ENCODE results near the gene ASNSD1. TPM values are rescaled to one million over a fixed set of nuclear protein-coding genes. Genes with fewer than 3 reads are reported as not detected.

Gene ASNSD1
- total and polyA plus RNA-seq, 2 experiments from 2014 or later, result 38.4 to 49.7 TPM

- H3K27me3 ChIP-seq (ENCODE audit: insufficient read depth), result no peaks in the 10 kb centered on the region
- peak overlapping the region; percentile 16; the same call in 1 of the 2 replicates for H2AFZ ChIP-seq
- DNase-seq (ENCODE audit: low spot score) (no peak), ATAC-seq (peak; percentile 46; the same call in 2 of the 3 replicates)
- no peaks in the 10 kb centered on the region for H3K9me2 ChIP-seq (ENCODE audit: insufficient read depth)
- H3K79me2 ChIP-seq (replicated peaks; ENCODE audit: insufficient read depth), result no peaks in the 10 kb centered on the region
- Mint-ChIP-seq H3K9me3 (no peaks in the 10 kb centered on the region), H3K27ac (no peak overlapping the region), H3K4me3 (no peak overlapping the region), H3K36me3 (ENCODE audit: low read depth) (no peaks in the 10 kb centered on the region), H3K4me1 (peaks cover 13% of the 10 kb centered on the region), H3K27me3 (ENCODE audit: insufficient read depth, low read depth, poor library complexity) (no peaks in the 10 kb centered on the region)
- no peaks in the 10 kb centered on the region for H3K36me3 ChIP-seq (ENCODE audit: insufficient read depth)
- no peaks in the 10 kb centered on the region for H3F3A ChIP-seq (replicated peaks; ENCODE audit: low read depth)
- H3K27ac ChIP-seq (ENCODE audit: low read depth), result no peak overlapping the region
- no peak for TF ChIP-seq JUNB (IDR thresholded peaks at IDR 0.05; ENCODE audit: unreplicated experiment)
- no peak for TF ChIP-seq STAT1 (IDR thresholded peaks at IDR 0.05; ENCODE audit: unreplicated experiment)
- TF ChIP-seq ETS1 (IDR thresholded peaks at IDR 0.05), result no peak
- TF ChIP-seq ZNF462 (CRISPR knock-in tag; IDR thresholded peaks at IDR 0.05), result no peak
- TF ChIP-seq EZH2phosphoT487 (IDR thresholded peaks at IDR 0.05; ENCODE audit: unreplicated experiment), result no peak
- TF ChIP-seq ZNF331 (CRISPR knock-in tag; IDR thresholded peaks at IDR 0.05; ENCODE audit: low read depth), result no peak
- TF ChIP-seq CREB1 (CRISPR knock-in tag; IDR thresholded peaks at IDR 0.05; ENCODE audit: low read depth), result no peak
- no peak for TF ChIP-seq EZH2 (IDR thresholded peaks at IDR 0.05; ENCODE audit: low read depth, unreplicated experiment)
- TF ChIP-seq CTCF (conservative IDR thresholded peaks at IDR 0.05; ENCODE audit: low read depth in 2 of 2), result no peak
- TF ChIP-seq REST (IDR thresholded peaks at IDR 0.05; ENCODE audit: unreplicated experiment), result no peak
- no peak for TF ChIP-seq ZNF114 (CRISPR knock-in tag; IDR thresholded peaks at IDR 0.05)
- no peak for TF ChIP-seq NANOG (IDR thresholded peaks at IDR 0.05; ENCODE audit: borderline replicate concordance)
- no peak for TF ChIP-seq POLR2AphosphoS5 (IDR thresholded peaks at IDR 0.05; ENCODE audit: low read depth)
- no peaks in the 10 kb centered on the region for H4K20me1 ChIP-seq (replicated peaks; ENCODE audit: insufficient read depth)
- H3K4me1 ChIP-seq (ENCODE audit: insufficient read depth), result peaks cover 6% of the 10 kb centered on the region
- no peak overlapping the region for H3K4me2 ChIP-seq
- H3K4me3 ChIP-seq, result no peak overlapping the region
These were observed 36.5 kb upstream of the ASNSD1 start for GRCh38 chr2:189624648-189625355.

All from GM23338 (cell line).